Spleen (tissue), 11 donors: ENCODE data around the gene CACNA2D3. TPM values are rescaled to one million over a fixed set of nuclear protein-coding genes. Genes with fewer than 3 reads are reported as not detected.
A peak's percentile ranks its signal among the peaks of the same experiment; 100 is the strongest.

ENCODE experiments used
- DNase-seq: peaks from one replicate; pipeline ENCODE4 v3.0.0-alpha.2; 2020
- H3K27ac ChIP-seq, 8 donors: fragments of 200-600 bp; sonication (generic) in 7 of 8; 1 replicate in 4 of 8; 2 replicates in 4 of 8; pipeline versions ENCODE4 v1.5.0 to v1.8.0; 2016 to 2021; ENCODE audit warnings: inconsistent platforms in 4 of 8, mild to moderate bottlenecking in 4 of 8, moderate library complexity in 1 of 8
- H3K27me3 ChIP-seq, 7 donors: fragments of 200-600 bp; sonication (generic) in 6 of 7; replicated peaks in 1 of 7; 1 replicate in 4 of 7; 2 replicates in 3 of 7; pipeline versions ENCODE4 v1.5.0 to v1.8.0; 2016 to 2021; ENCODE audit warnings: inconsistent platforms in 3 of 7, mild to moderate bottlenecking in 1 of 7
- H3K36me3 ChIP-seq, 6 donors: fragments of 200-600 bp; sonication (generic) in 5 of 6; 1 replicate in 4 of 6; 2 replicates in 2 of 6; pipeline versions ENCODE4 v1.5.0 to v1.8.0; 2016 to 2021; ENCODE audit warnings: inconsistent platforms in 2 of 6
- H3K4me1 ChIP-seq, 6 donors: fragments of 200-600 bp; sonication (generic) in 5 of 6; 1 replicate in 3 of 6; 2 replicates in 3 of 6; pipeline versions ENCODE4 v1.5.0 to v1.8.0; 2016 to 2021; ENCODE audit warnings: inconsistent platforms in 3 of 6
- H3K4me3 ChIP-seq, 8 donors: fragments of 200-600 bp; sonication (generic) in 7 of 8; 1 replicate in 4 of 8; 2 replicates in 4 of 8; pipeline versions ENCODE4 v1.5.0 to v1.8.0; 2016 to 2021; ENCODE audit warnings: inconsistent platforms in 4 of 8, mild to moderate bottlenecking in 4 of 8, moderate library complexity in 2 of 8
- H3K9me3 ChIP-seq, 8 donors: fragments of 200-600 bp; sonication (generic) in 7 of 8; 1 replicate in 4 of 8; 2 replicates in 4 of 8; pipeline versions ENCODE4 v1.5.0 to v1.8.0; 2016 to 2021; ENCODE audit warnings: inconsistent platforms in 4 of 8
- POLR2A ChIP-seq, 3 donors: fragments of 450-650 bp; IDR thresholded peaks; one replicate each; pipeline ENCODE4 v1.5.1; 2017; ENCODE audit warnings: antibody characterized with exemption in 3 of 3, mild to moderate bottlenecking in 1 of 3
- POLR2AphosphoS5 ChIP-seq, 3 donors: sonication (generic); formaldehyde crosslinking; IDR thresholded peaks; one replicate each; pipeline ENCODE4 v1.5.1; 2017; ENCODE audit warnings: antibody characterized with exemption in 3 of 3
- WGBS, 5 donors: extraction: QIAGEN DNeasy Blood & Tissue Kit in 3 of 5; methylation state at CpG; one replicate each; pipeline versions ENCODE4 v1.1.5 to v1.1.7; 2013 to 2018; 5-methylcytosine and 5-hydroxymethylcytosine counted together
- intact Hi-C: fragments of 100-400 bp; cut with DNase I; formaldehyde crosslinking; loops from one replicate; pipeline ENCODE4 v1.15.0; 2023; ENCODE audit warnings: low total_unique reads
- polyA plus RNA-seq, 3 donors: library from polyadenylated mRNA; stranded (reverse); fragments of 200-250 nt; gene quantifications; one replicate each; pipeline ENCODE4 v1.2.1, GENCODE V29; 2013
- total RNA-seq, 7 donors: library from RNA; depleted of rRNA in 3 of 7; stranded (reverse); fragments of >200 nt in 3 of 7; fragmentation: NEBNext Ultra II Directional in 4 of 7; extraction: Animal tissue kit (Norgen Biotek cat#: 25700) in 4 of 7; gene quantifications; one replicate each; pipeline versions ENCODE4 v1.1.0 to v1.2.1, GENCODE V29; 2016 to 2021
- TF ChIP-seq, protein P1 (sequence below), 11 experiments: fragments of 200-600 bp in 7 of 11; fragments of 450-650 bp in 4 of 11; sonication (generic) in 4 of 11; IDR thresholded peaks in 8 of 11; conservative IDR thresholded peaks in 3 of 11; 1 replicate in 7 of 11; 2 replicates in 4 of 11; pipeline versions ENCODE4 v1.4.0 to v1.8.0; 2016 to 2021; ENCODE audit warnings: antibody characterized with exemption in 11 of 11, inconsistent platforms in 4 of 11, mild to moderate bottlenecking in 1 of 11
- donor health status: healthy with polysubstance abuse.
- donor health status: DM: no; HTN: no; CAD: no; lungs with moderate emphysema.
- donor health status: DM: no; HTN: no; CAD: no.
- donor health status: Bipolar disorder and iron deficiency.
- donor health status: healthy.
- donor health status: DM: no; HTN: no; CAD: no.
- donor health status: DM: yes; HTN: yes; CAD: no.

CACNA2D3 gene
- total and polyA plus RNA-seq, 10 donors = 0.83 to 4.9 (median 2.9) TPM

- H3K9me3 ChIP-seq = no peaks in the 10 kb centered on the region
- H3K27me3 ChIP-seq = peaks cover 4 to 51% (median 13%) of the 10 kb centered on the region in 7 donors
- 11 to 20% (median 19%) methylated on average over 35 to 54 of the region's 54 CpGs for WGBS, 5 donors
- H3K27ac ChIP-seq = no peak overlapping the region
- no peaks in the 10 kb centered on the region for H3K36me3 ChIP-seq
- no peak for DNase-seq
- TF ChIP-seq, protein P1, sequence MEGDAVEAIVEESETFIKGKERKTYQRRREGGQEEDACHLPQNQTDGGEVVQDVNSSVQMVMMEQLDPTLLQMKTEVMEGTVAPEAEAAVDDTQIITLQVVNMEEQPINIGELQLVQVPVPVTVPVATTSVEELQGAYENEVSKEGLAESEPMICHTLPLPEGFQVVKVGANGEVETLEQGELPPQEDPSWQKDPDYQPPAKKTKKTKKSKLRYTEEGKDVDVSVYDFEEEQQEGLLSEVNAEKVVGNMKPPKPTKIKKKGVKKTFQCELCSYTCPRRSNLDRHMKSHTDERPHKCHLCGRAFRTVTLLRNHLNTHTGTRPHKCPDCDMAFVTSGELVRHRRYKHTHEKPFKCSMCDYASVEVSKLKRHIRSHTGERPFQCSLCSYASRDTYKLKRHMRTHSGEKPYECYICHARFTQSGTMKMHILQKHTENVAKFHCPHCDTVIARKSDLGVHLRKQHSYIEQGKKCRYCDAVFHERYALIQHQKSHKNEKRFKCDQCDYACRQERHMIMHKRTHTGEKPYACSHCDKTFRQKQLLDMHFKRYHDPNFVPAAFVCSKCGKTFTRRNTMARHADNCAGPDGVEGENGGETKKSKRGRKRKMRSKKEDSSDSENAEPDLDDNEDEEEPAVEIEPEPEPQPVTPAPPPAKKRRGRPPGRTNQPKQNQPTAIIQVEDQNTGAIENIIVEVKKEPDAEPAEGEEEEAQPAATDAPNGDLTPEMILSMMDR (IDR thresholded peaks at IDR 0.05 in 8 of 11, conservative IDR thresholded peaks at IDR 0.05 in 3 of 11) = no peak
- TF ChIP-seq POLR2A (IDR thresholded peaks at IDR 0.05) = no peak
- TF ChIP-seq POLR2AphosphoS5 (IDR thresholded peaks at IDR 0.05) = peak in 1 of 3 donors; percentile 5
- H3K4me3 ChIP-seq = peak overlapping the region in 3 of 8 donors; percentile 5 to 49 (median 22)
- H3K4me1 ChIP-seq = peaks cover 0 to 7% (median 0%) of the 10 kb centered on the region in 6 donors
- intact Hi-C loops = no loop called here
These were observed 34.6 kb upstream of the CACNA2D3 start for GRCh38 chr3:54087581-54088410.

- WGBS, 5 donors = 72 to 95% (median 82%) methylated on average over 5 of the region's 5 CpGs
- DNase-seq = no peak
- H3K9me3 ChIP-seq = no peaks in the 10 kb centered on the region
- H3K27me3 ChIP-seq = peaks cover 0 to 5% (median 0%) of the 10 kb centered on the region in 7 donors
- no peaks in the 10 kb centered on the region for H3K36me3 ChIP-seq
- H3K4me3 ChIP-seq = no peak overlapping the region
- TF ChIP-seq POLR2AphosphoS5 (IDR thresholded peaks at IDR 0.05) (no peak), POLR2A (IDR thresholded peaks at IDR 0.05) (no peak)
- H3K4me1 ChIP-seq = no peaks in the 10 kb centered on the region
- H3K27ac ChIP-seq = no peak overlapping the region
- intact Hi-C loops = no loop called here
These were observed 28.7 kb upstream of the CACNA2D3 start for GRCh38 chr3:54093491-54094248.

- intact Hi-C loops = no loop called here
- no peaks in the 10 kb centered on the region for H3K27me3 ChIP-seq
- no peaks in the 10 kb centered on the region for H3K36me3 ChIP-seq
- H3K4me3 ChIP-seq = no peak overlapping the region
- WGBS, 5 donors = 85 to 87% (median 86%) methylated on average over 3 of the region's 3 CpGs
- no peaks in the 10 kb centered on the region for H3K9me3 ChIP-seq
- no peaks in the 10 kb centered on the region for H3K4me1 ChIP-seq
- no peak for DNase-seq
- no peak overlapping the region for H3K27ac ChIP-seq
- TF ChIP-seq POLR2A (IDR thresholded peaks at IDR 0.05) (no peak), POLR2AphosphoS5 (IDR thresholded peaks at IDR 0.05) (no peak)
- TF ChIP-seq, protein P1 (IDR thresholded peaks at IDR 0.05 in 8 of 11, conservative IDR thresholded peaks at IDR 0.05 in 3 of 11) = no peak
These were observed 27.4 kb upstream of the CACNA2D3 start for GRCh38 chr3:54094926-54095325.

DNA sequence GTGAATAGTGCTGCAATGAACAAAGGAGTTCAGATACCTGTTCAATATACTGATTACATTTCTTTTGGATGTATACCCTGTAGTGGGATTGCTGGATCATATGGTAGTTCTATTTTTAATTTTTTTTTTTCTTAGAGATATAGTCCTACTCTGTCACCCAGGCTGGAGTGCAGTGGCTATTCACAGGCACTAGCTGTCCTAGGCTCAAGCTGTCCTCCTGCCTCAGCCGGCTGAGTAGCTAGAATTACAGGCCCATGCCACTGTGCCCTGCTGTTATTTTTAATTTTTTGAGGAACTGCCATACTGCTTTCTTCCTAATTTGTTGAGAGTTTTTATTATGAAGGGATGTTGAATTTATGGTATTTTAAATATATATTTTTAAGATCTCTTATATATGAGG lies 23.0 kb upstream of the CACNA2D3 start:
- intact Hi-C loops = no loop called here
- TF ChIP-seq, protein P1 (IDR thresholded peaks at IDR 0.05 in 8 of 11, conservative IDR thresholded peaks at IDR 0.05 in 3 of 11) = no peak
- no peak overlapping the region for H3K4me3 ChIP-seq
- H3K9me3 ChIP-seq = no peaks in the 10 kb centered on the region
- H3K27ac ChIP-seq = no peak overlapping the region
- no peaks in the 10 kb centered on the region for H3K4me1 ChIP-seq
- no peaks in the 10 kb centered on the region for H3K36me3 ChIP-seq
- no peak for DNase-seq
- 74 to 86% (median 79%) methylated on average over 1 of the region's 1 CpG for WGBS, 5 donors
- H3K27me3 ChIP-seq = no peaks in the 10 kb centered on the region
